A673 (cell line): ENCODE data around the gene DNAH7.

Source experiments
- CTCF ChIP-seq: fragments of 300-800, 200-600 bp; sonication (generic); conservative IDR thresholded peaks from 2 replicates; pipeline ENCODE4 v1.5.1; 2017; ENCODE audit warnings: low read depth, mild to moderate bottlenecking, antibody characterized with exemption, low read length, moderate library complexity, mixed read lengths
- EZH2 ChIP-seq: fragments of 200-600 bp; sonication (generic); IDR thresholded peaks from 2 replicates; pipeline ENCODE4 v1.6.1; 2017; ENCODE audit warnings: borderline replicate concordance, low read depth, mild to moderate bottlenecking, mixed read lengths, antibody characterized with exemption, low read length; ENCODE audit not compliant: poor library complexity, severe bottlenecking

DNA sequence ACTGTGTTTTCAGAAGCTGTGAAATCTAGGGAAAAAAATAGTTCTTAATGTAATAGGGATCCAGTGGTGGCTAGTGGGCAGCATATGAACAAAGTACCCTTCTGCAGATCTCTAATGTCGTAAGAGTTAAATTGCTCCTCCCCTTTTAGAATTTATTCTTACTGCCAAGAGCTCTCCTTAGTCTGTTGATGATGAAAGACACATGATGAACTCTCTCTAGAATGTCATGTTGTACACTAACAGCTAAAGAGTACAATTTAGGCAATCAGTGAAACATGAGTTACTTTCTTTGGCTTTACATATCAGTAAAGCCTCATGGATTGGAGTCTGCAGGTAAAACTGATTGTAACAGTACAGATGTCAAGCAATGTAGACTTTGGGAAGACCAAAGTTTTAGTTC, 327.4 kb downstream of the DNAH7 start:
- TF ChIP-seq CTCF: no peak
- TF ChIP-seq EZH2: no peak
